Neural progenitor cell (in vitro differentiated cells): ENCODE results near the gene CEACAM6. TPM values are rescaled to one million over a fixed set of nuclear protein-coding genes. Genes with fewer than 3 reads are reported as not detected.

ENCODE experiments used
- DNase-seq: peaks from one replicate; pipeline ENCODE4 v3.0.0-alpha.2; 2016; ENCODE audit warnings: low spot score
- H2AFZ ChIP-seq: fragments of 200-600 bp; sonication (generic); replicated peaks from 2 replicates; pipeline ENCODE4 v1.6.1; 2016; ENCODE audit warnings: antibody characterized with exemption
- H3F3A ChIP-seq: fragments of 200-600 bp; sonication (generic); 2 replicates; pipeline ENCODE4 v1.6.1; 2016; ENCODE audit warnings: antibody characterized with exemption, low read depth
- H3K27ac ChIP-seq: fragments of 200-600 bp; sonication (generic); 2 replicates; pipeline ENCODE4 v1.5.1; 2016; ENCODE audit warnings: mild to moderate bottlenecking
- H3K27me3 ChIP-seq: fragments of 200-600 bp; sonication (generic); 2 replicates; pipeline ENCODE4 v1.6.1; 2016; ENCODE audit warnings: mild to moderate bottlenecking, moderate library complexity
- H3K36me3 ChIP-seq: fragments of 200-600 bp; sonication (generic); 2 replicates; pipeline ENCODE4 v1.5.1; 2016
- H3K4me1 ChIP-seq: fragments of 200-600 bp; sonication (generic); 2 replicates; pipeline ENCODE4 v1.6.1; 2016; ENCODE audit warnings: mixed run types
- H3K4me2 ChIP-seq: fragments of 200-600 bp; sonication (generic); 2 replicates; pipeline ENCODE4 v1.6.1; 2016
- H3K4me3 ChIP-seq: fragments of 200-600 bp; sonication (generic); 2 replicates; pipeline ENCODE4 v1.5.1; 2016
- H3K79me2 ChIP-seq: fragments of 200-600 bp; sonication (generic); 2 replicates; pipeline ENCODE4 v1.6.1; 2016; ENCODE audit warnings: low read depth
- H3K9ac ChIP-seq: fragments of 200-600 bp; sonication (generic); 2 replicates; pipeline ENCODE4 v1.6.1; 2016
- H3K9me3 ChIP-seq: fragments of 200-600 bp; sonication (generic); 2 replicates; pipeline ENCODE4 v1.5.1; 2016; ENCODE audit warnings: low read depth
- H4K20me1 ChIP-seq: fragments of 200-600 bp; sonication (generic); 2 replicates; pipeline ENCODE4 v1.6.1; 2016; ENCODE audit warnings: low read depth
- H3K27ac Mint-ChIP-seq: 3 replicates; pipeline ENCODE4 v1.8.0; 2021; ENCODE audit warnings: mixed read lengths
- H3K27me3 Mint-ChIP-seq: 2 replicates; pipeline ENCODE4 v1.8.0; 2022; ENCODE audit warnings: low read depth, mild to moderate bottlenecking, inconsistent platforms, moderate library complexity, mixed read lengths; ENCODE audit not compliant: insufficient read depth
- H3K36me3 Mint-ChIP-seq: 3 replicates; pipeline ENCODE4 v1.8.0; 2021; ENCODE audit warnings: mixed read lengths
- H3K4me1 Mint-ChIP-seq: 3 replicates; pipeline ENCODE4 v1.8.0; 2021; ENCODE audit warnings: mixed read lengths
- H3K4me3 Mint-ChIP-seq: 3 replicates; pipeline ENCODE4 v1.8.0; 2021; ENCODE audit warnings: mild to moderate bottlenecking, moderate library complexity, mixed read lengths
- H3K9me3 Mint-ChIP-seq: 3 replicates; pipeline ENCODE4 v1.8.0; 2020; ENCODE audit warnings: mixed read lengths
- CTCF ChIP-seq: fragments of 200-600 bp; sonication (generic); IDR thresholded peaks from 2 replicates; pipeline ENCODE4 v1.5.1; 2017; ENCODE audit warnings: antibody characterized with exemption, mild to moderate bottlenecking
- EZH2 ChIP-seq: fragments of 200-600 bp; sonication (generic); IDR thresholded peaks from 2 replicates; pipeline ENCODE4 v1.6.1; 2017; ENCODE audit warnings: antibody characterized with exemption, mild to moderate bottlenecking, moderate library complexity
- EZH2phosphoT487 ChIP-seq: fragments of 200-600 bp; sonication (generic); IDR thresholded peaks from 2 replicates; pipeline ENCODE4 v1.6.1; 2017; ENCODE audit warnings: antibody characterized with exemption
- total RNA-seq: library from RNA; depleted of rRNA; stranded (reverse); fragments of >200 nt; gene quantifications from 2 replicates; pipeline ENCODE4 v1.2.3, GENCODE V29; 2015; ENCODE audit warnings: low replicate concordance

Gene CEACAM6
- total RNA-seq, 1 donor from 2014 or later: not detected

GRCh38 chr19:41799444-41800000 is 44.2 kb downstream of the CEACAM6 start:
- H3F3A ChIP-seq: peaks cover 6% of the 10 kb centered on the region
- no peaks in the 10 kb centered on the region for H3K36me3 ChIP-seq
- Mint-ChIP-seq H3K27me3 (peaks cover 4% of the 10 kb centered on the region), H3K27ac (no peak overlapping the region), H3K4me3 (no peak overlapping the region), H3K36me3 (no peaks in the 10 kb centered on the region), H3K9me3 (no peaks in the 10 kb centered on the region), H3K4me1 (peaks cover 8% of the 10 kb centered on the region)
- no peak overlapping the region for H3K27ac ChIP-seq
- no peak for DNase-seq
- H3K4me1 ChIP-seq: no peaks in the 10 kb centered on the region
- H3K27me3 ChIP-seq: no peaks in the 10 kb centered on the region
- TF ChIP-seq EZH2 (no peak), EZH2phosphoT487 (no peak), CTCF (no peak)
- no peaks in the 10 kb centered on the region for H4K20me1 ChIP-seq
- H2AFZ ChIP-seq: no peak overlapping the region
- H3K4me2 ChIP-seq: no peak overlapping the region
- H3K4me3 ChIP-seq: no peak overlapping the region
- H3K9ac ChIP-seq: no peak overlapping the region
- H3K79me2 ChIP-seq: no peaks in the 10 kb centered on the region
- no peaks in the 10 kb centered on the region for H3K9me3 ChIP-seq

- Mint-ChIP-seq H3K27me3 (peaks cover 4% of the 10 kb centered on the region), H3K9me3 (no peaks in the 10 kb centered on the region), H3K36me3 (no peaks in the 10 kb centered on the region), H3K4me3 (no peak overlapping the region), H3K4me1 (peaks cover 8% of the 10 kb centered on the region), H3K27ac (no peak overlapping the region)
- no peak overlapping the region for H3K9ac ChIP-seq
- TF ChIP-seq EZH2: no peak
- TF ChIP-seq EZH2phosphoT487: no peak
- no peak for TF ChIP-seq CTCF
- H3K4me1 ChIP-seq: no peaks in the 10 kb centered on the region
- no peak overlapping the region for H3K4me2 ChIP-seq
- H3K4me3 ChIP-seq: no peak overlapping the region
- no peak overlapping the region for H3K27ac ChIP-seq
- no peaks in the 10 kb centered on the region for H3K9me3 ChIP-seq
- H4K20me1 ChIP-seq: no peaks in the 10 kb centered on the region
- no peaks in the 10 kb centered on the region for H3K79me2 ChIP-seq
- no peaks in the 10 kb centered on the region for H3K27me3 ChIP-seq
- H2AFZ ChIP-seq: no peak overlapping the region
- peaks cover 6% of the 10 kb centered on the region for H3F3A ChIP-seq
- DNase-seq: no peak
- H3K36me3 ChIP-seq: no peaks in the 10 kb centered on the region
Measured at GRCh38 chr19:41801031-41801430, 45.7 kb downstream of the CEACAM6 start.

GRCh38 chr19:41801792-41802211 is 46.5 kb downstream of the CEACAM6 start:
- Histone ChIP-seq H3K9ac (no peak overlapping the region), H3K27ac (no peak overlapping the region), H3K4me3 (no peak overlapping the region), H3K27me3 (no peaks in the 10 kb centered on the region), H3K9me3 (no peaks in the 10 kb centered on the region), H4K20me1 (no peaks in the 10 kb centered on the region), H3F3A (peaks cover 6% of the 10 kb centered on the region), H3K79me2 (no peaks in the 10 kb centered on the region), H3K4me2 (no peak overlapping the region), H3K4me1 (no peaks in the 10 kb centered on the region), H3K36me3 (no peaks in the 10 kb centered on the region), H2AFZ (no peak overlapping the region)
- Mint-ChIP-seq H3K4me1 (peaks cover 8% of the 10 kb centered on the region), H3K36me3 (no peaks in the 10 kb centered on the region), H3K4me3 (no peak overlapping the region), H3K27ac (no peak overlapping the region), H3K9me3 (no peaks in the 10 kb centered on the region), H3K27me3 (peaks cover 6% of the 10 kb centered on the region)
- TF ChIP-seq CTCF: no peak
- DNase-seq: no peak
